Measurements from ENCODE around the gene PRPSAP1. TPM values are rescaled to one million over a fixed set of nuclear protein-coding genes. Genes with fewer than 3 reads are reported as not detected.

The PRPSAP1 gene
- total RNA-seq, 1 experiment from 2014 or later: 42.6 TPM

DNA sequence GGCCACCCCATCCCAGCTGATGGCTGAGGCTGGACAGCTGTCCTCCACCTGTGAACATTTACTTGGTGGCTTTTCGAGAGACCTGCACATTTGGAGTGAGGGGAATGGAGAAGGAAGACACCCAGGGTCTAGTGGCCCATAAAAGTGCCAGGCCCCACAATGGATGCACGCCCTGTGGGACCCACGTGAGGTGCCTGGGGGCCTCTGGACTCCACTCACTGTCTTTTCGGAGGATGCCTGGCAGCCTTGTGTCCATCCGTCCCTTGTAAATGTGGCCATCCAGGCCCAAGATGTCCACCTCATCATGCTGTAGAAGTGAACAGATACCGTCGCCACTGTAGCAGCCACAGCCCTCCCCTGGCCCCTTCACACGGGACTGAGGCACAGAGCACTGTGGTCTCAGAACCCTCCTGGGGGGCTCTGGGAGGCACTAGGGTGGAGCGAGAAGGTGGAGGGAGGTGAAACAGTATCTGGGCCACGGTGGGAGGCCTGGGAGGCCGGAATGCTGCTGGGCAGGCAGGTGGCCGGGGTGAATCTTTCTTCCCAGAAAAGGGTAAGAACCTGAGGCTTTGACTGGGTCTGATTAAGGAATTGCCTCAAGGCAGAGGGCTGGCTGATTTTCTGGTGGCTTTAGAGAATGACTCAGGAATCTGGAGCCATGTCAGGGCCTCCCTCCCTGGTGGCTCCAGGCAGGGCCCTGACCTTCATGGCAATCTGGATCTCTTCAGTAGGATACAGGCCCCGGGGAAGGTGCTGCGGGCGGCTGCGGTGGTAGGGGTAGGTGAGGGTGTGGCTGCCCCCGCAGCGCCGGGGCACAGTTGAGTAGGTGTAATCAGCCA is 77.0 kb downstream of the PRPSAP1 start:
- Mint-ChIP-seq H3K36me3 (ENCODE audit: insufficient read depth, unreplicated experiment) (peaks cover 34% of the 10 kb centered on the region), H3K9me3 (ENCODE audit: low read depth, unreplicated experiment) (no peaks in the 10 kb centered on the region), H3K4me1 (ENCODE audit: low read depth, unreplicated experiment) (peaks cover 8% of the 10 kb centered on the region), H3K27ac (ENCODE audit: unreplicated experiment) (peak overlapping the region; percentile 19), H3K27me3 (ENCODE audit: unreplicated experiment) (no peaks in the 10 kb centered on the region), H3K4me3 (ENCODE audit: low read depth, unreplicated experiment) (no peak overlapping the region)
- TF ChIP-seq, protein P1, sequence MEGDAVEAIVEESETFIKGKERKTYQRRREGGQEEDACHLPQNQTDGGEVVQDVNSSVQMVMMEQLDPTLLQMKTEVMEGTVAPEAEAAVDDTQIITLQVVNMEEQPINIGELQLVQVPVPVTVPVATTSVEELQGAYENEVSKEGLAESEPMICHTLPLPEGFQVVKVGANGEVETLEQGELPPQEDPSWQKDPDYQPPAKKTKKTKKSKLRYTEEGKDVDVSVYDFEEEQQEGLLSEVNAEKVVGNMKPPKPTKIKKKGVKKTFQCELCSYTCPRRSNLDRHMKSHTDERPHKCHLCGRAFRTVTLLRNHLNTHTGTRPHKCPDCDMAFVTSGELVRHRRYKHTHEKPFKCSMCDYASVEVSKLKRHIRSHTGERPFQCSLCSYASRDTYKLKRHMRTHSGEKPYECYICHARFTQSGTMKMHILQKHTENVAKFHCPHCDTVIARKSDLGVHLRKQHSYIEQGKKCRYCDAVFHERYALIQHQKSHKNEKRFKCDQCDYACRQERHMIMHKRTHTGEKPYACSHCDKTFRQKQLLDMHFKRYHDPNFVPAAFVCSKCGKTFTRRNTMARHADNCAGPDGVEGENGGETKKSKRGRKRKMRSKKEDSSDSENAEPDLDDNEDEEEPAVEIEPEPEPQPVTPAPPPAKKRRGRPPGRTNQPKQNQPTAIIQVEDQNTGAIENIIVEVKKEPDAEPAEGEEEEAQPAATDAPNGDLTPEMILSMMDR (IDR thresholded peaks at IDR 0.05; ENCODE audit: unreplicated experiment): no peak
- CTCF ChIA-PET: interaction anchor here (0.6 kb wide), 1 partner anchor 170 kb away, joined by 5 read pairs; no protein-coding TSS in a partner anchor
- no TSS peak for BruUV-seq (replicated peaks)
- no peak for DNase-seq
- intact Hi-C loops (cut with micrococcal nuclease; ENCODE audit: unreplicated experiment): loop anchor here (5.0 kb wide), 1 partner anchor 39 kb away; no protein-coding TSS in a partner anchor

DNA sequence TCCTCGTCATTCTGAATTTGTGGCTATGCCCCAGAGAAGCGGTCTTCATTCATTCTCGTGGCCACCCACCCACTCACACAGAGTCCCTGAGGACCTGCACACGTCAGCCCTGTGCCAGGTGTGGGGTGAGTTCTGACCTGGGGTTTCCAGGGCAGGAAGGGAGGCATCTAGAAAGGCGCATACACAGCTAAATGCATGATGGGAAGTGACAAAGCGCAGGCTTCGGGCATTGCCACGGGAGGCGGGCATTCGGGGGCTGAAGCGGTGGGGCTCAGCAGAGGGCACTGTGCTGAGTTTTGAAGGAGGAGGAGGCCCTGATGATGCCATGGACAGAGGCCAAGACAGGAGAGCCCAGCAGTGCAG is 77.7 kb downstream of the PRPSAP1 start:
- peak overlapping the region; percentile 19 for H3K27ac Mint-ChIP-seq (ENCODE audit: unreplicated experiment)
- TF ChIP-seq, protein P1 (IDR thresholded peaks at IDR 0.05; ENCODE audit: unreplicated experiment): no peak
- CTCF ChIA-PET: interaction anchor here (0.6 kb wide), 1 partner anchor 169 kb away, joined by 5 read pairs; no protein-coding TSS in a partner anchor
- no TSS peak for BruUV-seq (replicated peaks)
- intact Hi-C loops (cut with micrococcal nuclease; ENCODE audit: unreplicated experiment): loop anchor here (5.0 kb wide), 1 partner anchor 39 kb away; no protein-coding TSS in a partner anchor
- H3K9me3 Mint-ChIP-seq (ENCODE audit: low read depth, unreplicated experiment): no peaks in the 10 kb centered on the region
- no peak for DNase-seq
- H3K36me3 Mint-ChIP-seq (ENCODE audit: insufficient read depth, unreplicated experiment): peaks cover 40% of the 10 kb centered on the region
- H3K4me1 Mint-ChIP-seq (ENCODE audit: low read depth, unreplicated experiment): peaks cover 8% of the 10 kb centered on the region
- H3K4me3 Mint-ChIP-seq (ENCODE audit: low read depth, unreplicated experiment): no peak overlapping the region
- no peaks in the 10 kb centered on the region for H3K27me3 Mint-ChIP-seq (ENCODE audit: unreplicated experiment)

DNA sequence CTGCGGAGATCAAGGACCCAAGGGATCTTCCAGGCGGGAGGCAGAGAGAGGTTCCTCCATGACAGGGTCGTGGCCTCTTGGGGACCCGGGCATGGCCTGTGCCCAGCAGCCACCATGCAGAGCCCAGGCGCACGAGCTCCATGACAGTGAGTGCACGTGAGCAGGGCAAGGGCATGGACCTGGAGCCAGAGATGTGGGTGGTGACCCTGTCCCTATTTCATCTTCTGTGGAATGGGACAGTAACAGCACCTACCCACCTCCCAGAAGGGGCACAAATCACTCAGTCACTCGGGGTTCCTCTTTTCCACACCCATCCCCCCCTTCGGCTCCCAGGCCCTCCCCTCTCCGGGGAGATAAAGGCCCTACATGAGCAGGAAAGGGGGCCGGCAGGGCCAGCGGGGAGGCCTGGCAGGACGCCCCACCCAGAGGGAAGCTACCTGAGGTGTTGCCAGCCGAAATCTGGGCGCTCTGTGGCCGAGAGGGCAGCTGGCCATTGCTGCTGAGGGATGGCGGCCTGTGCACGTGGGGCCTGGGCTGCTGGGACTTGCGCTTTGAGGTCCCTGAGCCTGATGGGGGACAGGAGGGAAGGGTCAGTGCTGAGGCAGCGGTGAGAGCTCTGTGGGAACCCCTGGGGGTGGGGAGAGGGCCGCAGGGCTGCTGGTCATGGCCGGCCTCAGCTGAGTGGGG is 78.2 kb downstream of the PRPSAP1 start:
- peak overlapping the region; percentile 19 for H3K27ac Mint-ChIP-seq (ENCODE audit: unreplicated experiment)

More for the DNA sequence above, 78.2 kb downstream of the PRPSAP1 start:
- H3K27me3 Mint-ChIP-seq (ENCODE audit: unreplicated experiment): no peaks in the 10 kb centered on the region
- CTCF ChIA-PET: no interaction called here
- peaks cover 8% of the 10 kb centered on the region for H3K4me1 Mint-ChIP-seq (ENCODE audit: low read depth, unreplicated experiment)
- H3K9me3 Mint-ChIP-seq (ENCODE audit: low read depth, unreplicated experiment): no peaks in the 10 kb centered on the region
- intact Hi-C loops (cut with micrococcal nuclease; ENCODE audit: unreplicated experiment): loop anchor here (5.0 kb wide), 1 partner anchor 38 kb away; no protein-coding TSS in a partner anchor
- H3K36me3 Mint-ChIP-seq (ENCODE audit: insufficient read depth, unreplicated experiment): peaks cover 43% of the 10 kb centered on the region
- DNase-seq: no peak
- no peak overlapping the region for H3K4me3 Mint-ChIP-seq (ENCODE audit: low read depth, unreplicated experiment)
- no TSS peak for BruUV-seq (replicated peaks)
- TF ChIP-seq, protein P1 (IDR thresholded peaks at IDR 0.05; ENCODE audit: unreplicated experiment): no peak
